Thymus (tissue), 11 donors: ENCODE data around the gene RANBP10. TPM values are rescaled to one million over a fixed set of nuclear protein-coding genes. Genes with fewer than 3 reads are reported as not detected.

Experiments
- DNase-seq, 9 donors: peaks; one replicate each; pipeline ENCODE4 v3.0.0-alpha.2; 2013; ENCODE audit warnings: low spot score in 9 of 9, low read depth in 6 of 9, missing footprints in 1 of 9
- H3K27ac ChIP-seq, 2 donors: one replicate each; pipeline ENCODE4 v1.5.1; 2013; ENCODE audit warnings: control low read depth in 1 of 2, low read depth in 1 of 2, low read length in 1 of 2, mild to moderate bottlenecking in 1 of 2, moderate library complexity in 1 of 2
- H3K27me3 ChIP-seq, 2 donors: one replicate each; pipeline ENCODE4 v1.5.1; 2013; ENCODE audit warnings: low read length in 1 of 2; ENCODE audit not compliant: control insufficient read depth in 2 of 2, insufficient read depth in 1 of 2
- H3K36me3 ChIP-seq, 2 donors: one replicate each; pipeline ENCODE4 v1.5.1; 2013; ENCODE audit warnings: low read length in 1 of 2, mild to moderate bottlenecking in 1 of 2, moderate library complexity in 1 of 2; ENCODE audit not compliant: control insufficient read depth in 2 of 2, insufficient read depth in 2 of 2
- H3K4me1 ChIP-seq, 2 donors: one replicate each; pipeline ENCODE4 v1.5.1; 2013; ENCODE audit warnings: low read length in 2 of 2; ENCODE audit not compliant: control insufficient read depth in 2 of 2, insufficient read depth in 2 of 2
- H3K4me3 ChIP-seq, 2 donors: one replicate each; pipeline ENCODE4 v1.5.1; 2013; ENCODE audit warnings: low read length in 2 of 2, control low read depth in 1 of 2, mild to moderate bottlenecking in 1 of 2
- H3K9me3 ChIP-seq, 2 donors: one replicate each; pipeline ENCODE4 v1.5.1; 2013; ENCODE audit warnings: low read length in 1 of 2, mild to moderate bottlenecking in 1 of 2; ENCODE audit not compliant: control insufficient read depth in 2 of 2, insufficient read depth in 1 of 2
- WGBS: extraction: QIAGEN DNeasy Blood & Tissue Kit; methylation state at CpG from one replicate; pipeline ENCODE4 v1.1.7; 2013; 5-methylcytosine and 5-hydroxymethylcytosine counted together
- polyA plus RNA-seq: library from polyadenylated mRNA; stranded (reverse); fragments of 200-250 nt; gene quantifications from one replicate; pipeline ENCODE4 v1.2.3, GENCODE V29; 2013
- total RNA-seq: library from RNA; stranded (reverse); fragments of 120-200 nt; gene quantifications from one replicate; pipeline ENCODE4 v1.2.4, GENCODE V29; 2013
- donor health status: healthy.

Gene RANBP10
- total and polyA plus RNA-seq, 2 donors, result 3.7 to 10.7 TPM

- no peak overlapping the region for H3K4me3 ChIP-seq
- H3K9me3 ChIP-seq, result no peaks in the 10 kb centered on the region
- 96% methylated on average over 5 of the region's 5 CpGs for WGBS
- no peak overlapping the region for H3K27ac ChIP-seq
- H3K36me3 ChIP-seq, result peaks cover 19% of the 10 kb centered on the region in 2 donors
- no peaks in the 10 kb centered on the region for H3K27me3 ChIP-seq
- H3K4me1 ChIP-seq, result peaks cover 0 to 9% of the 10 kb centered on the region in 2 donors
- no peak for DNase-seq
Measured at GRCh38 chr16:67796099-67796718, 10.2 kb downstream of the RANBP10 start.

- H3K36me3 ChIP-seq, result peaks cover 0 to 2% of the 10 kb centered on the region in 2 donors
- no peaks in the 10 kb centered on the region for H3K4me1 ChIP-seq
- H3K9me3 ChIP-seq, result no peaks in the 10 kb centered on the region
- H3K27me3 ChIP-seq, result no peaks in the 10 kb centered on the region
- H3K4me3 ChIP-seq, result no peak overlapping the region
- H3K27ac ChIP-seq, result no peak overlapping the region
- no peak for DNase-seq
Measured at GRCh38 chr16:67790071-67790470, 16.3 kb downstream of the RANBP10 start.

- H3K4me3 ChIP-seq, result no peak overlapping the region
- no peaks in the 10 kb centered on the region for H3K9me3 ChIP-seq
- peaks cover 3 to 13% of the 10 kb centered on the region in 2 donors for H3K4me1 ChIP-seq
- no peak for DNase-seq
- no peak overlapping the region for H3K27ac ChIP-seq
- 98% methylated on average over 5 of the region's 5 CpGs for WGBS
- no peaks in the 10 kb centered on the region for H3K27me3 ChIP-seq
- peaks cover 0 to 5% of the 10 kb centered on the region in 2 donors for H3K36me3 ChIP-seq
Measured at GRCh38 chr16:67786491-67786890, 19.9 kb downstream of the RANBP10 start.

GRCh38 chr16:67783353-67783725 is 23.0 kb downstream of the RANBP10 start:
- H3K27ac ChIP-seq, result no peak overlapping the region
- no peaks in the 10 kb centered on the region for H3K27me3 ChIP-seq
- H3K36me3 ChIP-seq, result peaks cover 3 to 9% of the 10 kb centered on the region in 2 donors
- DNase-seq, result no peak
- H3K4me3 ChIP-seq, result no peak overlapping the region
- H3K4me1 ChIP-seq, result peaks cover 13 to 39% of the 10 kb centered on the region in 2 donors
- H3K9me3 ChIP-seq, result no peaks in the 10 kb centered on the region

GRCh38 chr16:67782567-67783352 is 23.6 kb downstream of the RANBP10 start:
- peaks cover 3 to 9% of the 10 kb centered on the region in 2 donors for H3K36me3 ChIP-seq
- DNase-seq, result no peak
- no peaks in the 10 kb centered on the region for H3K9me3 ChIP-seq
- no peaks in the 10 kb centered on the region for H3K27me3 ChIP-seq
- WGBS, result 95% methylated on average over 12 of the region's 12 CpGs
- peaks cover 13 to 39% of the 10 kb centered on the region in 2 donors for H3K4me1 ChIP-seq
- H3K4me3 ChIP-seq, result no peak overlapping the region
- H3K27ac ChIP-seq, result no peak overlapping the region

GRCh38 chr16:67781565-67781921 is 24.8 kb downstream of the RANBP10 start:
- Histone ChIP-seq H3K4me1 (peaks cover 13 to 39% of the 10 kb centered on the region in 2 donors), H3K36me3 (peaks cover 3 to 9% of the 10 kb centered on the region in 2 donors), H3K4me3 (no peak overlapping the region), H3K9me3 (no peaks in the 10 kb centered on the region), H3K27me3 (no peaks in the 10 kb centered on the region), H3K27ac (peak overlapping the region; percentile 68 to 82)
- peak in 6 of 9 donors; percentile 44 to 81 (median 51) for DNase-seq
- 13% methylated on average over 5 of the region's 5 CpGs for WGBS

GRCh38 chr16:67780847-67781564 is 25.4 kb downstream of the RANBP10 start:
- no peak overlapping the region for H3K4me3 ChIP-seq
- no peaks in the 10 kb centered on the region for H3K9me3 ChIP-seq
- WGBS, result 86% methylated on average over 7 of the region's 7 CpGs
- no peak for DNase-seq
- H3K4me1 ChIP-seq, result peaks cover 13 to 39% of the 10 kb centered on the region in 2 donors
- H3K27me3 ChIP-seq, result no peaks in the 10 kb centered on the region
- H3K36me3 ChIP-seq, result peaks cover 3 to 9% of the 10 kb centered on the region in 2 donors
- peak overlapping the region; percentile 71 to 82 for H3K27ac ChIP-seq

- H3K4me3 ChIP-seq, result no peak overlapping the region
- WGBS, result 90% methylated on average over 5 of the region's 5 CpGs
- H3K9me3 ChIP-seq, result no peaks in the 10 kb centered on the region
- peaks cover 13 to 39% of the 10 kb centered on the region in 2 donors for H3K4me1 ChIP-seq
- no peak for DNase-seq
- peaks cover 3 to 9% of the 10 kb centered on the region in 2 donors for H3K36me3 ChIP-seq
- no peaks in the 10 kb centered on the region for H3K27me3 ChIP-seq
- H3K27ac ChIP-seq, result no peak overlapping the region
Measured at GRCh38 chr16:67779256-67780014, 26.9 kb downstream of the RANBP10 start.
